Mucosa of gallbladder (tissue), 1 donor: Measurements from ENCODE around the gene SMG9. TPM values are rescaled to one million over a fixed set of nuclear protein-coding genes. Genes with fewer than 3 reads are reported as not detected.

ENCODE experiments used
- DNase-seq: peaks from one replicate; pipeline ENCODE4 v3.0.0-alpha.2; 2020; ENCODE audit warnings: low spot score
- total RNA-seq: library from RNA; stranded (reverse); gene quantifications from one replicate; pipeline ENCODE4 v1.2.1, GENCODE V29; 2021
- donor health status: DM: no; HTN: no; CAD: no.

SMG9 gene
- total RNA-seq, 1 donor from 2014 or later, result 71.4 TPM

- DNase-seq, result no peak
Measured at GRCh38 chr19:43754253-43754502, 584 bp downstream of the SMG9 start.

- no peak for DNase-seq
Measured at GRCh38 chr19:43752287-43752875, 2.4 kb downstream of the SMG9 start.

- no peak for DNase-seq
Measured at GRCh38 chr19:43751466-43752220, 3.1 kb downstream of the SMG9 start.

- DNase-seq, result no peak
Measured at GRCh38 chr19:43749898-43750297, 4.9 kb downstream of the SMG9 start.

GRCh38 chr19:43749152-43749551, 5.6 kb downstream of the SMG9 start:
- DNase-seq, result no peak

GRCh38 chr19:43748685-43749084, 6.1 kb downstream of the SMG9 start:
- no peak for DNase-seq

GRCh38 chr19:43748205-43748594, 6.6 kb downstream of the SMG9 start:
- no peak for DNase-seq

- no peak for DNase-seq
Measured at GRCh38 chr19:43747557-43748204, 7.1 kb downstream of the SMG9 start.

- DNase-seq, result no peak
Measured at GRCh38 chr19:43743059-43743458, 11.7 kb downstream of the SMG9 start.

GRCh38 chr19:43741075-43741825, 13.5 kb downstream of the SMG9 start:
- no peak for DNase-seq

- DNase-seq, result peak; percentile 89
Measured at GRCh38 chr19:43739439-43740235, 15.1 kb downstream of the SMG9 start.

GRCh38 chr19:43738780-43739211, 16.0 kb downstream of the SMG9 start:
- peak; percentile 68 for DNase-seq

GRCh38 chr19:43735957-43736356, 18.8 kb downstream of the SMG9 start:
- no peak for DNase-seq

- no peak for DNase-seq
Measured at GRCh38 chr19:43735013-43735412, 19.7 kb downstream of the SMG9 start.

GRCh38 chr19:43731846-43732245, 22.9 kb downstream of the SMG9 start:
- no peak for DNase-seq

- no peak for DNase-seq
Measured at GRCh38 chr19:43731346-43731745, 23.4 kb downstream of the SMG9 start.

- DNase-seq, result no peak
Measured at GRCh38 chr19:43729919-43730318, 24.8 kb downstream of the SMG9 start.

- no peak for DNase-seq
Measured at GRCh38 chr19:43727593-43727853, 27.2 kb downstream of the SMG9 start.

- no peak for DNase-seq
Measured at GRCh38 chr19:43726736-43727592, 27.8 kb downstream of the SMG9 start.

GRCh38 chr19:43725468-43725867, 29.3 kb downstream of the SMG9 start:
- DNase-seq, result no peak

GRCh38 chr19:43724896-43725295, 29.9 kb downstream of the SMG9 start:
- no peak for DNase-seq
